Ovary (tissue), 3 donors: Measurements from ENCODE around the gene CTBP1.

Experiments
- EP300 ChIP-seq: sonication (generic); formaldehyde crosslinking; IDR thresholded peaks from one replicate; pipeline ENCODE4 v1.6.1; 2017; ENCODE audit warnings: antibody characterized with exemption
- POLR2A ChIP-seq: fragments of 450-650 bp; IDR thresholded peaks from one replicate; pipeline ENCODE4 v1.6.1; 2017; ENCODE audit warnings: antibody characterized with exemption, mild to moderate bottlenecking, moderate library complexity
- TF ChIP-seq, protein P1 (sequence below), 3 donors: fragments of 450-650 bp in 2 of 3; fragments of 200-600 bp in 1 of 3; IDR thresholded peaks; one replicate each; pipeline versions ENCODE4 v1.5.1 to v1.8.0; 2016 to 2022; ENCODE audit warnings: antibody characterized with exemption in 3 of 3, mild to moderate bottlenecking in 1 of 3
- donor health status: DM: no; HTN: no; CAD: no.

DNA sequence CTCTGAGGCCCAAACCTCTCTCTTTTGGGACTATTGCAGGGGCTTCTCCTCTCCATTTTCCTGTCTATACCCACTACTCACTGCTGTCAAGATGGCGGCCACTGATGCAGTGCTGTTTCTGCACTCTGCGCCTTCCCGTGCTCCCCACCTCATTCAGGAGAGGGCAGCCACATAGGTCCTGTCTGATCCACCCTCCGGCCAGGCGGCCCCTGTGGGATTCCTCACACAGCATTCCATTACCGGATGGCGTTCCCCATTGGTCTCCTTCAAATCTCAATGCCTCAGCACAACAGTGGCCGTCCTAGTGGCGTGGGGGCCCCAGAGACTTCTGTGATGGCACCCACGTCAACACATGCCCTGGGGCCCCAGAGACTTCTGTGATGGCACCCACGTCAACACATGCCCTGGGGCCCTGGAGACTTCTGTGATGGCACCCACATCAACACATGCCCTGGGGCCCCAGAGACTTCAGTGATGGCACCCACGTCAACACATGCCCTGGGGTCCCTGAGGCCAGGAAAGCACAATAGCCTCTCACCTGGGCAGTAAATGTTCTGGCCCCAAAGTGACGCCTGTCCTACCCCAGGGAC lies 83.9 kb downstream of the CTBP1 start:
- TF ChIP-seq, protein P1, sequence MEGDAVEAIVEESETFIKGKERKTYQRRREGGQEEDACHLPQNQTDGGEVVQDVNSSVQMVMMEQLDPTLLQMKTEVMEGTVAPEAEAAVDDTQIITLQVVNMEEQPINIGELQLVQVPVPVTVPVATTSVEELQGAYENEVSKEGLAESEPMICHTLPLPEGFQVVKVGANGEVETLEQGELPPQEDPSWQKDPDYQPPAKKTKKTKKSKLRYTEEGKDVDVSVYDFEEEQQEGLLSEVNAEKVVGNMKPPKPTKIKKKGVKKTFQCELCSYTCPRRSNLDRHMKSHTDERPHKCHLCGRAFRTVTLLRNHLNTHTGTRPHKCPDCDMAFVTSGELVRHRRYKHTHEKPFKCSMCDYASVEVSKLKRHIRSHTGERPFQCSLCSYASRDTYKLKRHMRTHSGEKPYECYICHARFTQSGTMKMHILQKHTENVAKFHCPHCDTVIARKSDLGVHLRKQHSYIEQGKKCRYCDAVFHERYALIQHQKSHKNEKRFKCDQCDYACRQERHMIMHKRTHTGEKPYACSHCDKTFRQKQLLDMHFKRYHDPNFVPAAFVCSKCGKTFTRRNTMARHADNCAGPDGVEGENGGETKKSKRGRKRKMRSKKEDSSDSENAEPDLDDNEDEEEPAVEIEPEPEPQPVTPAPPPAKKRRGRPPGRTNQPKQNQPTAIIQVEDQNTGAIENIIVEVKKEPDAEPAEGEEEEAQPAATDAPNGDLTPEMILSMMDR (IDR thresholded peaks at IDR 0.05): no peak
- no peak for TF ChIP-seq EP300
- no peak for TF ChIP-seq POLR2A
